Psoas muscle (tissue), 8 donors: ENCODE data around the gene ZYG11B. TPM values are rescaled to one million over a fixed set of nuclear protein-coding genes. Genes with fewer than 3 reads are reported as not detected.
"Not testable (repeated sequence)": the region's sequence is repeated elsewhere in the genome, so short reads cannot be mapped to it uniquely, and the experiment has no call there.

Experiments
- ATAC-seq, 4 donors: fragments of 200-7000 bp; cut with Tn5 transposase; one replicate each; pipeline ENCODE4 v1.9.1; 2020; ENCODE audit warnings: moderate library complexity in 3 of 4, mild to moderate bottlenecking in 2 of 4
- DNase-seq, 2 donors: peaks; one replicate each; pipeline ENCODE4 v3.0.0-alpha.2; 2020
- H3K27ac ChIP-seq: fragments of 200-600 bp; one replicate; pipeline ENCODE4 v1.8.0; 2022
- H3K27me3 ChIP-seq, 3 donors: fragments of 200-600 bp in 1 of 3; one replicate each; pipeline versions ENCODE4 v1.6.1 to v1.8.0; 2013 to 2022; ENCODE audit warnings: low read length in 2 of 3, mild to moderate bottlenecking in 2 of 3, moderate library complexity in 1 of 3; ENCODE audit not compliant: insufficient read depth in 3 of 3
- H3K36me3 ChIP-seq, 2 donors: fragments of 200-600 bp in 1 of 2; one replicate each; pipeline versions ENCODE4 v1.6.1 to v1.8.0; 2013 to 2022; ENCODE audit warnings: low read depth in 1 of 2, mild to moderate bottlenecking in 1 of 2, moderate library complexity in 1 of 2; ENCODE audit not compliant: insufficient read depth in 1 of 2
- H3K4me1 ChIP-seq: fragments of 200-600 bp; one replicate; pipeline ENCODE4 v1.8.0; 2022
- H3K4me3 ChIP-seq: fragments of 200-600 bp; one replicate; pipeline ENCODE4 v1.8.0; 2022; ENCODE audit warnings: mild to moderate bottlenecking
- H3K9me3 ChIP-seq: fragments of 200-600 bp; one replicate; pipeline ENCODE4 v1.8.0; 2022
- CTCF ChIP-seq: fragments of 200-600 bp; IDR thresholded peaks from one replicate; pipeline ENCODE4 v1.8.0; 2022; ENCODE audit warnings: antibody characterized with exemption
- WGBS, 3 donors: extraction: QIAGEN DNeasy Blood & Tissue Kit; methylation state at CpG; one replicate each; pipeline versions ENCODE4 v1.1.6 to v1.1.7; 2013; 5-methylcytosine and 5-hydroxymethylcytosine counted together
- intact Hi-C, 2 donors: fragments of 100-400 bp; cut with DNase I; formaldehyde crosslinking; loops; one replicate each; pipeline versions ENCODE4 v1.11.0 to v1.14.2; 2022
- polyA plus RNA-seq, 3 donors: library from polyadenylated mRNA; stranded (reverse); fragments of 200-250 nt; gene quantifications; one replicate each; pipeline ENCODE4 v1.2.3, GENCODE V29; 2013
- total RNA-seq, 4 donors: library from RNA; stranded (reverse); fragmentation: NEBNext Ultra II Directional in 2 of 4; extraction: Animal tissue kit (Norgen Biotek cat#: 25700) in 2 of 4; gene quantifications; one replicate each; pipeline versions ENCODE4 v1.2.1 to v1.2.4, GENCODE V29; 2021 to 2023
- donor health status: healthy with polysubstance abuse.
- donor health status: DM: no; HTN: no; CAD: no; lungs with moderate emphysema.
- donor health status: Bipolar disorder and iron deficiency.
- donor health status: healthy.
- donor health status: DM: yes; HTN: yes; CAD: no.
- donor health status: DM: no; HTN: no; CAD: no.
- donor health status: DM: no; HTN: no; CAD: no.
- donor health status: DM: yes; HTN: yes; CAD: no.

The ZYG11B gene
- total and polyA plus RNA-seq, 7 donors = 11.4 to 152 (median 82.8) TPM

DNA sequence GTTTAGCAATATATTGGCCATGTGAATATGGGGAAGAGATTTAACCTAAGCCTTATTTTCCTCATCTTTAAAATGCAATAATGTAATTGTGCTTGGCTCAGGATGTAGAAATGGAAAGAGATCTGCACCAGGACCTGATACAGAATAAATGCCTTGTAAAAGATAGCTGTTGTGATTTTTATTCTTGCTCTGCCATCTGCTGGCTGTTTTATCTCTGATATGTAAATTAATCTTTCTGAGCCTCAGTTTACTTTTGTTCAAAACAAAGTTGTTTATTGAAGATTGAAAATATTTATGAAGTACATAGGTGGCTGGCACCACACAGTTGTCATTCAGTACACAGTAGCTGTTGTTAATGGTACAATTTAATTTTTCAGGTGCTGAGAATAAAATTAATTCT, 21.9 kb downstream of the ZYG11B start:
- intact Hi-C loops = loop anchor here in 1 of 2 donors (2.0 kb wide), 1 partner anchor 47 kb away; no protein-coding TSS in a partner anchor
- Histone ChIP-seq H3K27me3 (no peaks in the 10 kb centered on the region), H3K4me3 (no peak overlapping the region), H3K27ac (no peak overlapping the region), H3K36me3 (no peaks in the 10 kb centered on the region), H3K4me1 (peaks cover 41% of the 10 kb centered on the region), H3K9me3 (no peaks in the 10 kb centered on the region)
- peak in 2 of 4 donors; percentile 48 to 63 for ATAC-seq
- peak; percentile 54 for TF ChIP-seq CTCF
- DNase-seq = no peak

DNA sequence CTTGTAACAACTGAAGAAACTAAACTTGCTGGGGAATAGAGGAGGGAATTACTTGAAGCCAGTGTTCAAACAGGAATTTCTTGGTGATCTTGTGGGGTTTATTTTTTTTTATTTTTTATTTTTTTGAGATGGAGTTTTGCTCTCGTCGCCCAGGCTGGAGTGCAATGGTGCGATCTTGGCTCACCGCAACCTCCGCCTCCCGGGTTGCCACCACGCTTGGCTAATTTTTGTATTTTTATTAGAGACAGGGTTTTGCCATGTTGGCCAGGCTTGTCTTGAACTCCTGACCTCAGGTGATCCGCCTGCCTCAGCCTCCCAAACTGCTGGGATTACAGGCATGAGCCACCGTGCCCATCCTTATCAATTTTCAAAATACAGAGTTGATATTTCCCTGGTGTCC, 23.2 kb downstream of the ZYG11B start:
- H3K27ac ChIP-seq, H3K27me3 ChIP-seq, ATAC-seq, H3K4me3 ChIP-seq, DNase-seq, H3K9me3 ChIP-seq, H3K36me3 ChIP-seq: not testable (repeated sequence)
- intact Hi-C loops = loop anchor here in 1 of 2 donors (2.0 kb wide), 1 partner anchor 49 kb away; no protein-coding TSS in a partner anchor
- H3K4me1 ChIP-seq = peaks cover 41% of the 10 kb centered on the region
- WGBS, 3 donors = 65 to 89% (median 74%) methylated on average over 9 of the region's 9 CpGs

DNA sequence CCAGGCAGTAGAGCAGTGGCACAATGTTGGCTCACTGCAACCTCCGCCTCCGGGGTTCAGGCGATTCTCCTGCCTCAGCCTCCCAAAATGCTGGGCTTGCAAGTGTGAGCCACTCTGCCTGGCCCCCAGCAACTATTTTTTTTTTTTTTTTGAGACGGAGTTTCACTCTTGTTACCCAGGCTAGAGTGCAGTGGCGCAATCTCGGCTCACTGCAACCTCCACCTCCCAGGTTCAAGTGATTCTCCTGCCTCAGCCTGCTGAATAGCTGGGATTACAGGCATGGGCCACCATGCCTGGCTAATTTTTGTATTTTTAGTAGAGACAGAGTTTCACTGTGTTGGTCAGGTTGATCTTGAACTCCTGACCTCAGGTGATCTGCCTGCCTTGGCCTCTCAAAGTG, 23.9 kb downstream of the ZYG11B start:
- H3K27me3 ChIP-seq, H3K4me3 ChIP-seq, ATAC-seq, intact Hi-C loops, H3K36me3 ChIP-seq, H3K9me3 ChIP-seq, DNase-seq: not testable (repeated sequence)
- Histone ChIP-seq H3K4me1 (peaks cover 36% of the 10 kb centered on the region), H3K27ac (peak overlapping the region; percentile 36)
- WGBS, 3 donors = 73 to 94% (median 76%) methylated on average over 6 of the region's 6 CpGs

DNA sequence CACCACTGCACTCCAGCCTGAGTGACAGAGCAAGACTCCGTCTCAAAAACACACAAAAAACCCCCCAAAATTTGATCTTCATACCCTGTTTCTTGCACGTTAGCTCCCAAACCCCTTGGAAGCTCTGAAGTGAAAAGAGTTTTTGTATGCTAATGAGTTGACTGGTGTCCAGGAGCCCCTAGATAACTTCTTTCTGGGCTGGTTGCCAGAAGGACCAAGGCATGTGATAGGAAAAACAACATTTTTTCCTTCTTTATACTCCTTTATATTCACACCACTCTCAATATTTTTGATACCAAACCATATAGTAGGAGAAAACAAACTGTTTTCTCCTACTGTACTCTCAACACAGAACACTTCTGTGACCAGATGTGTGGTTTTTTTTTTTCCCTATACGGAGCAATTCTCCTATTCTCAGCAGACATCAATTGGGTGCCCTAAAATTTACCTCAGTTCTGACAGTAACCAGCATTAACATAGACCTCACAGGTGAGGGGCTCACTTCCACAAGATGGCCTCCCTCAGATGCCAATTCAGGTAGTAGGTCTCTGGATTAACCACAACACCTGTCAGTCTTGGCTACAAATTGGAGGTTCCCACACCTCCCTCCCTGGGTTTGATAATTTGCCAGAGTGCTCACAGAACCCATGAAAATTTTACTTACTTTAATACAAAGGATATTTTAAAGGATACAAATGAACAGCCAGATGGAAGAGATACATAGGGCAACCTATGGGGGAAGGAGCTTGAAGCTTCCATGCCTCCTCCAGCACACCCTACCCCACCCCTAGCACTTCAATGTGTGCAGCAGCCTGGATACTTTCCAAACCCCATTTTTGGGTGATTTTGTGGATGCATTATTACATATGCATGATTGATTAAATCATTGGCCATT, 25.6 kb downstream of the ZYG11B start:
- no peak for ATAC-seq
- no peak overlapping the region for H3K4me3 ChIP-seq
- H3K27ac ChIP-seq = peak overlapping the region; percentile 40
- intact Hi-C loops = no loop called here
- 32 to 45% (median 39%) methylated on average over 3 of the region's 3 CpGs for WGBS, 3 donors
- TF ChIP-seq CTCF = no peak
- H3K4me1 ChIP-seq = peaks cover 32% of the 10 kb centered on the region
- no peak for DNase-seq
- peaks cover 0 to 6% of the 10 kb centered on the region in 2 donors for H3K36me3 ChIP-seq
- no peaks in the 10 kb centered on the region for H3K9me3 ChIP-seq
- no peaks in the 10 kb centered on the region for H3K27me3 ChIP-seq

GRCh38 chr1:52752484-52752826, 26.2 kb downstream of the ZYG11B start:
- Histone ChIP-seq H3K27ac (no peak overlapping the region), H3K36me3 (peaks cover 0 to 10% of the 10 kb centered on the region in 2 donors), H3K4me1 (peaks cover 26% of the 10 kb centered on the region), H3K9me3 (no peaks in the 10 kb centered on the region), H3K4me3 (no peak overlapping the region), H3K27me3 (no peaks in the 10 kb centered on the region)
- no peak for DNase-seq
- intact Hi-C loops = no loop called here
- WGBS, 3 donors = 78 to 96% (median 85%) methylated on average over 2 of the region's 2 CpGs
- no peak for TF ChIP-seq CTCF
- no peak for ATAC-seq
